GM20431 (cell line): Measurements from ENCODE around the gene CTBP1.

ENCODE experiments used
- in situ Hi-C: fragments of 300-500 bp; cut with MseI, MboI; formaldehyde crosslinking; loops from one replicate; pipeline ENCODE4 v1.15.0; 2020; ENCODE audit warnings: low sequenced_read_pairs; ENCODE audit not compliant: unreplicated experiment

CTBP1 gene

GRCh38 chr4:1285151-1285789 lies 36.3 kb upstream of the CTBP1 start:
- in situ Hi-C loops = no loop called here

- in situ Hi-C loops = no loop called here
These were observed 34.8 kb upstream of the CTBP1 start for GRCh38 chr4:1283711-1284110.

DNA sequence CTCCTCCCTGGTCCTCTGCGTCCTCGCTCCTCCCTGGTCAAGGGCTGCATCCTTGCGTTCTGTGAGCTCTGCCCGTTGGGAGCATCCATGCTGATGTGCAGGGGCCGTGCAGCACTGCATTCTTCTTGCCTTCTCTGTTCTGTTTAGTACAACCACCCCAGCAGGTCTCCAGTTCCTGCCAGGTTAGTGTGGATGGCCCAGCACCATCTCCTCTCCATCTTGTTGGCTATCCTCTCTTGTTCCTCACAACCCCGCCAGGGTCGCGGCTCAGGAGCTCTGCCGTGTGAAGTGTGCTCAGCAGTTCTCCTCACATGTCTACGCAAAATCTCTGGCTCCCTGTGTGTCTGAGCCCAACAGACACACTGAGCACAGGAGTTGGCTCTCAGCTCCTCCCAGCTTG lies 30.3 kb upstream of the CTBP1 start:
- in situ Hi-C loops = no loop called here

DNA sequence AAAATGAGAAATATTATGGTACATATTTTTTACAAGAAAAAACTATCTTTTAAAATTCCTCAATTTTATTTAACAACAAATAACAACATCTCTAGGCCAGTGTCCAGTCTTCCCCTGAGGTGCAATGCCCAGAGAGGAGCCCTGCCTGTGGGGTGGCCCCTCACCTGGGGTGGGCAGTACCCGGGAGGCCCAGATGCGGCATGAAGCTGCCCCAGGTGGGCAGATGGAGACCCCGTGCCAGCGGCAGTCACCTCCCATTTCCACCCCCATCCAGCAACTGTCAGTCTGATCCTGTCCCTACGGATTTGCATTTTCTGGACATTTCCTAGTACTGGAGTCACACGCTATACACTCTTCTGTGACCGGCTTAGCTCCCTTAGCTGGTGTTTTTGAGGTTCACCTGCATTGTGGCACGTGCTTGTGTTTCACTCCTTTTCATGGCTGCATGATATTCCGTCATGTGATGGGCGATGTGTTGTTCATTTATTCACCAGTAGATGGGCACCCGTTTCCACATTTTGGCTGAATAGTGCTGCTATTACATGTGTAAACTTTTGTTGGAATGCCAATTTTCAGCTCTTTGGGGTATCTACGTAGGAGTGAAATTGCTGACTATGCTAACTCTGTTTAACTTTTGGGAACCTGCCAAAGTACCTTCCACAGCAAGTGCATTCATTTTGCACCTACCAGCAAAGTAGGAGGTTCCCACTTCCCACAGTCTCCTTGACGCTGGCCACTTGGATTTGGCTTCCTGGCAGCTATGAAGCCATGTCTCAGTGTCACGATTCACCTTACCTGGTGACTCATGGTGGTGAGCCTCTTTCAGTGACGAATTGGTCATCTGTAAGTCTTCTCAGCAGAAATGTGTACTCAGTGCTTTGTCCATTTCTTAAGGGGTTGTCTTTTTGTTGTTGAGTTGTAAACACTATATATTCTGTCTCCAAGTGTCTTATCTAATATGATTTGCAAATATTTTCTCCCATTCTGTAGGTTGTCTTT lies 29.0 kb upstream of the CTBP1 start:
- in situ Hi-C loops = no loop called here

DNA sequence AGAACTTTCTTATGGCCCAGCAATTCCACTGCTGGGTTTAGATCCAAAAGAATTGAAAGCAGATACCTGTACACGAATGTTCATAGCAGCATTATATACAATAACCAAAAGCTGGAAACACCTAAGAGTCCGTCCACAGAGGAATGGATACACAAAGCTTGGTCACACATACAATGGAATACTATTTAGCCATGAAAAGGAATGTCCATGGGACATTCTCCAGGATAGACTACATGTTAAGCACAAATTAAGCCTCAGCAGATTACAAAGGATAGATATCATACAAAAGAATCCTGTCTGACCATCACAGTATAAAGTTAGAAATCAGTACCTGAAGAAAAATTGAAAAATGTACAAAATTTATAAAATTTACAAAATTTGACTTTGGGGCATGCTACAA lies 28.1 kb upstream of the CTBP1 start:
- in situ Hi-C loops = no loop called here

DNA sequence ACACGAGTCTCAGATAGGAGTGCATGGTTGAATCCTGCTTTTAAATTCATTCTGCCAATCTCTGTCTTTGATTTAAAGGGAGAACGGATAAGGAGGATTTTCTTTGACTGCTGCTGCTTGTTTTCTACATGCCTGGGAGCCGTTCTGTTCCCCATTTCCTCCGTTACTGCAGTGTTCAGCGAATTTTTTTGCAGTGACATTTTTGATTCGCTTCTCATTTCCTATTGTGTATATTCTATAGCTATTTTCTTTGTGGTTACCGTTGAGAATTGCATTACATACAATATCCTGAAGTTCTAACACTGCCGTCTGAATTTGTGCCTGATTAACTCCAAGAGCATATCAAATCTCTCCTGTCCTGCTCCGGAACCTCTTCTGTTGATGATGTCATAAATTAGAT lies 25.9 kb upstream of the CTBP1 start:
- in situ Hi-C loops = no loop called here

- in situ Hi-C loops = no loop called here
These were observed 22.8 kb upstream of the CTBP1 start for GRCh38 chr4:1271686-1272085.

GRCh38 chr4:1269209-1269608 lies 20.3 kb upstream of the CTBP1 start:
- in situ Hi-C loops = no loop called here

DNA sequence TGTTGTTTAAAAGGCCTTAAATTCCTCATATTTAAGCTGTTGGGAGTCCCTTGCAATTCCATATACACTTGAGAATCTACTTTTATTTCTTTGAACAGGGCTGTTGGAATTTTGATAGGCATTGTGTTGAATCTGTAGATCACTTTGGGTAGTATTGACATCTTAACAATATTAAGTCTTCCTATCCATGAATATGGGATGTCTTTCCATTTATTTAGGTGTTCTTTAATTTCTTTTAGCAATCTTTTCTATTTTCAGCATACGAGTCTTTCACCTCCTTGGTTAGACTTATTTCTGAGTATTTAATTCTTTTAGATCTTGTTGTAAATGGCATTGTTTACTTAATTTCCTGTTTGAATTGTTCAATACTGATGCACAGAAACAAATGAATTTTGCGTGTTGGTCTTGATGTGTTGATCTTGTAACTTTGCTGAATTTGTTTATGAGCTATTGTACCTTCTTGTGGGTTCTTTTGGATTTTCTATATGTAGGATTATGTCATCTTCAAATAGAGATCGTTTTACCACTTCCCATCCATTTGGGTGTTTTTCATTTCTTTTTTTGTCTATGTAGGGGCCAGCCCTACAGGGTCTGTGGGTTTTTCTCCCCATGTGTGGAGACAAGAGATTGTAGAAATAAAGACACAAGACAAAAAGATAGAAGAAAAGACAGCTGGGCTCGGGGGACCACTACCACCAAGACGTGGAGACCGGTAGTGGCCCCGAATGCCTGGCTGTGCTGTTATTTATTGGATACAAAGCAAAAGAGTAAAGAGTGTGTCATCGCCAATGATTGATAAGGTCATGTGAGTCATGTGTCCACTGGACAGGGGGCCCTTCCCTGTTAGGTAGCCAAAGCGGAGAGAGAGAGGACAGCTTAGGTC lies 18.2 kb upstream of the CTBP1 start:
- in situ Hi-C loops = no loop called here

DNA sequence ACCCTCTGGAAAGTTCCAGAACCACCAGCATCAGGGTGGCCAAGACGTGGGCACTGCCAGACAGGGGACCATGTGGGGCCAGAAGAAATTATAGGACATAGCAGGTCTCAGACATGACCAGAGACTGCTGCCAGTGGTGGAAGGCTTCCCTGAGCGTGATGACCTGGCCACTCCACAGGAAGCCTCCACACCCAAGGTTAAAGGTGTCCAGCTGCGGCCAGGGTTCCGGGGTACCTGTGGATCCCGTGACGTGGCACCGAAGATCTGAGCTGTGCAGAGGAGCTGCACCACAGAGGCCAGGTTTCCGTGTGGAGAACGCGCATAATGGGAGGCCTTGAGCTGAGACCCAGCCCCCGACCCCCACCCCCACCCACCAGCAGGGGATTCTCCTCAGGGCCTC lies 16.4 kb upstream of the CTBP1 start:
- in situ Hi-C loops = no loop called here

DNA sequence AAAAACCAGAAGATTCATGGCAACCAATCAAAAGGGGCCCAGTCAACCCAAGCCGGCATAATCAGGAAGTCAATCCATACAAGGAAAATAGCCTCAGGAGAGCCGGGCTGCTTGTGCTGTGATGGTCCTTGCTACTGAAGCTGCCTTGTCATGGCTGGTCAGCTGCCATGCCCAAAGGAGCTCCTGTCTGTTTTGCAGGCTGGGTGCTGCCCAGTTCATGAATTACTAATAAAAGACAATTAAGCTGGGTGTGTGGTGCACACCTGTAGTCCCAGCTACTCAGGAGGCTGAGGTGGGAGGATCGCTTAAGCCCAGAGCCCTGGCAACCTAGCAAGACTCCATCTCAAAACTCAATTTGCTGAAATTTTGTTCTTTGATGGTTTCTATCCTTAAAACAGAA lies 16.0 kb upstream of the CTBP1 start:
- in situ Hi-C loops = no loop called here

DNA sequence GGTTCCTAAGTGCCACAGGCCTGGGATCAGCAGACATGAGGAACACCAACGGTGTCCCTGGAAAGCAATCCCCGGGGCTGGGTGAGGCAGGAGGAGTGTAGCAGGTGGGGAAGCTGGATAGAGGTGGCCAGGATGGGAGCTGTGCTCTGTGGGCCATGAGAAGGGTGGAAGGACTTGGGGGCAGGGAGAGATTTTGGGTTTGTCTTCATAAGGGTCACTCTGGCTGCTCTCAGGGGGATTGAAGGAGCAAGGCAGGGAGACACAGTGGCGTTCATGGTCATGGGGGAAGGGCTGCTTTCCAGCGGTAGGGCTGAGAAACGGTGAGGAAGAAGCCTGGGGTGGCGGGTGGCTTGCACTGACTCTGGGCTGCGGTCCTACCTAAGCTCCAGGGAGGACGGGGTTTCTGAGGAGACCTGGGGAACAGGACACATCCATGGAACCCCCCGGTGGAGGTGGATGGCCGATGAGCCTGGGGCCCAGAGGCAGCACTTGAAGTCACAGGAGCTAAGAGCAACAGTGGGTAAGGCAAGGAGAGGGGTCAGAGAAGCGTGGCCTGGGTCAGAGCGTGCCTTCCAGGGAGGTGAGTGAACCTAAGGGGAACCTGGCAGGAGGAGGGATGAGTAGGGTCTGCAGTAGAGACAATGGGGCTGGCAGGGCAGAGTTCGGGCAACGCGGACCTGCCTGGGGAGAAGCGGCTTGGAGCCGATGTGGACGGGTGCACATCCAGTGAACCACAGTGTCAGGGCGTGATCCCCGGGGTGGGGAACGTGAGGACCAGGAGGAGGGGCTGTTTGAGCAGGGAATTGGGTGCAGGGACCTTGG lies 12.4 kb upstream of the CTBP1 start:
- in situ Hi-C loops = no loop called here

DNA sequence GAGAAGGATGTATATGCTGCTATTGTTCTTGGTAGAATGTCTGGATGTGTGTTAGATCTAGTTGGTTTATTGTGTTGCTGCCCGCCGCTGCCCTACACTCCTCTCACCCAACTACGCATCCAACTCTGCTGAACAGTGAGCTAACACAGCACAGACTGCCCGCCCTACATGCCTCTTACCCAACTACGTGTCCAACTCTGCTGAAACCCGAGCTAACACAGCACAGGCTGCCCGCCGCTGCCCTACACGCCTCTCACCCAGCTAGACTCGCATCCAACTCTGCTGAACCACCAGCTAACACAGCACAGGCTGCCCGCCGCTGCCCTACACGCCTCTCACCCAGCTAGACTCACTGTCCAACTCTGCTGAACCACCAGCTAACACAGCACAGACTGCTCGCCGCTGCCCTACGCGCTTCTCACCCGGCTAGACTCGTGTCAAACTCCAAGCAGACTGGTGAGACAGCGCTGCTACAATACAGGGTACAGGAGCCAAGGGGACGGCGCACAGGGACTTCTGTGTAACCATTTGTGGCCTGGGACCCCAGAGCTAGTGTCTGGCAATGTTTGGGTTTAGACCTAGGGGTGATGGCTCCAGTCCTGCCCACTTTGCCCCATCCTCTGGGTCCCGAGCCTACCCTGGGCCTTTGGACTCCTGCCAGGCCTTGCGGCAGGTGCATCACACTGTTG lies 11.6 kb upstream of the CTBP1 start:
- in situ Hi-C loops = no loop called here

- in situ Hi-C loops = no loop called here
These were observed 11.0 kb upstream of the CTBP1 start for GRCh38 chr4:1259966-1260365.

DNA sequence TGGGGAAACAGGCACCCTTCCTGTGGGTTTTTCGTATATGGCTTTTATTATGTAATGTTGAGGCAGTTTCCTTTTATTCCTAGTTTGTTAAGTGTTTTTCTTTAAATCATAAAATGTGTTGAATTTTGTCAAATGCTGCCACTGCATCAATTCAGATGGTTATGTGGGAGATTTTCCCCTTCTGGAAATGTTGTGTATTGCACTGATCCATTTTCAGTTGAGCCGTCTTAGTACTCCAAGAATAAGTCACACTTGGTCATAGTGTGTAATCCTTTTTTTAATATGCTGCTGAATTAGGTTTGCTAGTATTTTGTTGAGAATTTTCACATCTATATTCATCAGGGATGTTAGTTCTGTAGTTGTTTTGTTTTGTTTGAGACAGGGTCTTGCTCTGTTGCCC lies 9.5 kb upstream of the CTBP1 start:
- in situ Hi-C loops = no loop called here

DNA sequence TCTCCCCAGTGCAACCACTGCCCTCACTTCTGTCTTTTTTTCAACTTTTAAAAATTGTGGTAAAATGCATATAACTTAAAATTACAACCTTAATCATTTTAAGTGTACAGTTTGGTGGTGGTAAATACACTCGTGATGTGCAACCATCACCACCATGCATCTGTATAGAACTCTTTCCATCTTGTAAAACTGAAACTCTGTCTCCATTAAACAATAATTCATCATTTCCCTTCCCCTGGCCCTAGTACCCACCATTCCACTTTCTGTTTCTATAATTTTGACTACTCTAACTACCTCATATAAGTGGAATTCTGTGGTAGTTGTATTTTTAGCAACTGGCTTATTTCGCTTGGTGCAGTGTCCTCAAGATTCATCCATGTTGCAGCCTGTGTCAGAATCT lies 6.8 kb upstream of the CTBP1 start:
- in situ Hi-C loops = no loop called here

- in situ Hi-C loops = no loop called here
These were observed 6.2 kb upstream of the CTBP1 start for GRCh38 chr4:1255151-1255550.

- in situ Hi-C loops = no loop called here
These were observed 4.9 kb upstream of the CTBP1 start for GRCh38 chr4:1253831-1254230.

GRCh38 chr4:1252928-1253492 lies 4.1 kb upstream of the CTBP1 start:
- in situ Hi-C loops = no loop called here
